ENCODE results near the gene MPHOSPH8. TPM values are rescaled to one million over a fixed set of nuclear protein-coding genes. Genes with fewer than 3 reads are reported as not detected.

Gene MPHOSPH8
- total and polyA plus RNA-seq, 2 of the 4 experiments (the other 2 are of a cell fraction): 11.7 to 16.4 TPM

DNA sequence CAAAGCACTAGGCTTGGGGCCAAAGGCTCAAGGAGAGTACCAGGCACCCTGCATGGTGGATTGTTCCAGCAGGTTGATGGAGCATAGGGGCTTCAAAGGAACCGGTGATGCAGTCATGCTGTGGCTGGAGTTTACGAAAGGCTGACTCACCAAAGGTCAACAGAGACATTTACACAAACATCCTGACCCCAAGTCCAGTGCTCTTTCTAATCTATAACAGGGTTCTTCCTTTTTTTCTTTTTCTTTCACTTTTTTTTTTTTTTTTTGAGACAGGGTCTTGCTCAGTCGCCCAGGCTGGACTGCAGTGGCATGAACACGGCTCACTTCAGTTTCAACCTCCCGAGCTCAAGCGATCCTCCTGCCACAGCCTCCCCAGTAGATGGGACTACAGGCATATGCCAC, 36.5 kb upstream of the MPHOSPH8 start:
- H3K4ac ChIP-seq (ENCODE audit: low read depth, low read length): no peak overlapping the region
- no peak overlapping the region for H3K56ac ChIP-seq (ENCODE audit: extremely low read depth, insufficient read depth, low read length)
- intact Hi-C loops (cut with micrococcal nuclease) (loop anchor here (10.0 kb wide), 1 partner anchor 298 kb away; no protein-coding TSS in a partner anchor), dilution Hi-C loops (cut with HindIII; ENCODE audit: low sequenced_read_pairs, unreplicated experiment) (no loop called here), in situ Hi-C loops (cut with MboI; ENCODE audit: low sequenced_read_pairs) (no loop called here)
- CTCF ChIA-PET: interaction anchor here (0.6 to 1.1 kb wide), 3 partner anchors 22 to 895 kb away, joined by 3 to 4 read pairs (median 3); no protein-coding TSS in a partner anchor
- H2BK5ac ChIP-seq (ENCODE audit: low read depth, low read length, poor library complexity, severe bottlenecking): no peak overlapping the region
- no peak overlapping the region for H3K23ac ChIP-seq (ENCODE audit: low read depth, low read length)
- H3K79me1 ChIP-seq (ENCODE audit: low read depth in 1 of 2, low read length in 2 of 2): no peaks in the 10 kb centered on the region
- peaks cover 2% of the 10 kb centered on the region; the same call in 1 of the 2 replicates for H3K4me1 ChIP-seq (ENCODE audit: control insufficient read depth, insufficient read depth, low read length)
- peak overlapping the region; percentile 44 for H2AK9ac ChIP-seq (replicated peaks; ENCODE audit: low read depth, low read length, poor library complexity)
- DNase-seq: peak; percentile 74
- no peaks in the 10 kb centered on the region for H4K20me1 ChIP-seq (ENCODE audit: insufficient read depth, low read length)
- peaks cover 4% of the 10 kb centered on the region; the same call in 1 of the 2 replicates for H3K9me1 ChIP-seq (ENCODE audit: insufficient read depth, low read length)
- no peaks in the 10 kb centered on the region for H3K36me3 ChIP-seq (ENCODE audit: control insufficient read depth, insufficient read depth, low read length)
- no peaks in the 10 kb centered on the region for H3K27me3 ChIP-seq (ENCODE audit: control insufficient read depth, insufficient read depth, low read length)
- no peaks in the 10 kb centered on the region for H3K9me3 ChIP-seq (ENCODE audit: control insufficient read depth, insufficient read depth, low read length)
- 0 out of 2 replicates have a peak overlapping the region, but pooled peaks have one; percentile 34 for H2BK20ac ChIP-seq (ENCODE audit: low read depth, low read length)
- TF ChIP-seq POLR2A (IDR thresholded peaks at IDR 0.05; ENCODE audit: low read depth, low read length) (no peak), MXI1 (IDR thresholded peaks at IDR 0.05; ENCODE audit: borderline replicate concordance, low read depth, low read length) (no peak), MAFK (IDR thresholded peaks at IDR 0.05; ENCODE audit: low read depth, low read length) (no peak), BHLHE40 (IDR thresholded peaks at IDR 0.05; ENCODE audit: low read depth, low read length) (no peak), FOS (IDR thresholded peaks at IDR 0.05; ENCODE audit: low read depth, low read length) (no peak; the same call in 1 of the 2 replicates)
- TF ChIP-seq, protein P1, sequence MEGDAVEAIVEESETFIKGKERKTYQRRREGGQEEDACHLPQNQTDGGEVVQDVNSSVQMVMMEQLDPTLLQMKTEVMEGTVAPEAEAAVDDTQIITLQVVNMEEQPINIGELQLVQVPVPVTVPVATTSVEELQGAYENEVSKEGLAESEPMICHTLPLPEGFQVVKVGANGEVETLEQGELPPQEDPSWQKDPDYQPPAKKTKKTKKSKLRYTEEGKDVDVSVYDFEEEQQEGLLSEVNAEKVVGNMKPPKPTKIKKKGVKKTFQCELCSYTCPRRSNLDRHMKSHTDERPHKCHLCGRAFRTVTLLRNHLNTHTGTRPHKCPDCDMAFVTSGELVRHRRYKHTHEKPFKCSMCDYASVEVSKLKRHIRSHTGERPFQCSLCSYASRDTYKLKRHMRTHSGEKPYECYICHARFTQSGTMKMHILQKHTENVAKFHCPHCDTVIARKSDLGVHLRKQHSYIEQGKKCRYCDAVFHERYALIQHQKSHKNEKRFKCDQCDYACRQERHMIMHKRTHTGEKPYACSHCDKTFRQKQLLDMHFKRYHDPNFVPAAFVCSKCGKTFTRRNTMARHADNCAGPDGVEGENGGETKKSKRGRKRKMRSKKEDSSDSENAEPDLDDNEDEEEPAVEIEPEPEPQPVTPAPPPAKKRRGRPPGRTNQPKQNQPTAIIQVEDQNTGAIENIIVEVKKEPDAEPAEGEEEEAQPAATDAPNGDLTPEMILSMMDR (conservative IDR thresholded peaks at IDR 0.05; ENCODE audit: low read depth, low read length): no peak
- H3K4me3 ChIP-seq (ENCODE audit: insufficient read depth, low read depth, low read length): no peak overlapping the region
- H2BK120ac ChIP-seq (ENCODE audit: low read depth, low read length): no peak overlapping the region
- no peak overlapping the region for H3K9ac ChIP-seq (ENCODE audit: low read depth, low read length)
- no peak overlapping the region for H4K5ac ChIP-seq (ENCODE audit: low read depth, low read length)
- peak overlapping the region; percentile 26 for H2AFZ ChIP-seq (replicated peaks; ENCODE audit: low read length, poor library complexity)
- H3K27ac ChIP-seq (ENCODE audit: insufficient read depth, low read length): no peak overlapping the region
- H3K18ac ChIP-seq (ENCODE audit: low read depth, low read length): no peak overlapping the region
- no TSS peak for BruUV-seq (replicated peaks)
- no peak overlapping the region for H3K4me2 ChIP-seq (ENCODE audit: low read depth, low read length)
- H4K8ac ChIP-seq (ENCODE audit: low read depth in 2 of 2, low read length in 2 of 2): no peak overlapping the region
- POLR2A ChIA-PET (ENCODE audit: unreplicated experiment): interaction anchor here (0.6 to 0.7 kb wide), 2 partner anchors 267 to 375 kb away, joined by 3 to 4 read pairs; partner anchors contain the start of gene ZMYM5
- no peak overlapping the region for H3K14ac ChIP-seq (replicated peaks; ENCODE audit: low read depth, low read length)
- H4K91ac ChIP-seq (ENCODE audit: insufficient read depth, low read depth, low read length): no peak overlapping the region
- 93% methylated on average over 4 of the region's 6 CpGs; no CpG with 5 or more reads in 1 of the 2 experiments for WGBS, 2 experiments (ENCODE audit: extremely low coverage in 2 of 2, insufficient read length in 1 of 2)
- H2BK15ac ChIP-seq (ENCODE audit: low read depth, low read length): no peak overlapping the region
- no peak overlapping the region for H2AK5ac ChIP-seq (ENCODE audit: low read depth, low read length)
- ATAC-seq (ENCODE audit: low read depth): no peak
